HG03095 (cell line): ENCODE measurements around the gene SLC16A12.
"Not testable (repeated sequence)": the region's sequence is repeated elsewhere in the genome, so short reads cannot be mapped to it uniquely, and the experiment has no call there.

Experiments
- ATAC-seq: cut with Tn5 transposase; IDR thresholded peaks from one replicate; pipeline ENCODE4 v1.9.1; 2021; ENCODE audit warnings: moderate library complexity; ENCODE audit not compliant: unreplicated experiment

The SLC16A12 gene

DNA sequence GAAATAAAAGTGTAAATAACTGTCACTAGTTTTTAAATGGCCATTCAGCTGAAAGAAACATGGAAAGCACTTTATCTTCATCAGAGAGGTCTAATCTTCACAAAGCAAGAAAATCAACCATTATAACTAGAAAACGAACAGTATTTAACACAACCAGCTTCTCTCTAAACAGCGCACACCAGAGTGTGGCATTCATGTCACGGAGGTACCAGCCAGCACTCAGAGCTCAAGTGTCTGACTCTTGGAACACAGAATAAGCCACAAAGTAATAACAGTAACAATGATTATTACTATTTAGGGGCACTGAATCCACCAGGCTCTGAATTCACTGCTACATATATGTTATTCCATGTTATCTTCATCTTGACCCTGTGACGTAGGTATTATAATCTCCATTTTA lies 60.9 kb downstream of the SLC16A12 start:
- ATAC-seq: no peak

DNA sequence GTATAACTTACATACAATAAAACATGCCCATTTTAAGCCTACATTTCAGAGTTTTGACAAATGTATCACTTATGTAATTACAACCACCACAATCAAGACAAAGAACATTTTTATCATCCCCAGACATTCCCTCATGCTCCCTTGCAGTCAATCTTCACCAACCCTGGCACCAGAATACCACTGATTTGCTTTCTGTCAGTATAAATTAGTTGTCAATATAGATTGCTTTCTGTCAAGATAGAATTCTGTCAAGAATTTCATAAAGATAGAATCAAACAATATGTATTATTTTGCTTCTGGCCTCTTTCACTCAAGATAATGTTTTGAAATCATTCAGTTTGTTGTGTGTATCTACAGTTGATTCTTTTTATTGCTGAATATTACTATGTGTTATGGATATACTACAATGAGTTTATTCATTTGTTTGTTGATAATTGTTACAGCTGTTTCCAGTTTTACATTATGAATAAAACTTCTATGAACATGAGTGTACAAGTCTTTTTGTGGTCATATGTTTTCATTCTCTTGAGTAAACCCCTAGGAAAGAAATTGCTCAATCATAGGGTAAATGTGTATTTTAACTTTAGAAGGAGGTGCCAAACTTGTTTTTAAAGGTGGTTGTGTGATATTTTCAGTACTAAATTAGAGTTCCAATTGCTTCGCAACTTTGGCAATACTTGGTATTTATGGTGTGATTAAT lies 64.1 kb downstream of the SLC16A12 start:
- no peak for ATAC-seq

DNA sequence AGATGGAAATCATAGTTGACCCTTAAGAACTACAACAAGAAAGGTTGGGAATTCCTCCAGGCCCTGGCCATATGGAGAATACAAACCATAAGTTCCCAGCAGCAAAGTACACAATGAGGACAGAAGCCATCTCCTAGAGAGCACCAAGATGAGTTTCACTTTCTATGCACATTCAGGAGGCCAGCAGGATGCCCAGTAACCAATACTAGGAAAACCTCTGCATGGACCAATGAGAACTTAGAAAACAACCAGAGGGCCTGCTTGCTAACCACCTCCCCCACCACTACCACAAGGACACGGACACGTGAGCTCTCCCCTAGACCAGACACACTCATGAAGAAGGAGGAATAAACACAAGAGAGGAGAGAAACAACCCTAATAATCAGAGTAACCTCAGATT lies 64.8 kb downstream of the SLC16A12 start:
- ATAC-seq: no peak

DNA sequence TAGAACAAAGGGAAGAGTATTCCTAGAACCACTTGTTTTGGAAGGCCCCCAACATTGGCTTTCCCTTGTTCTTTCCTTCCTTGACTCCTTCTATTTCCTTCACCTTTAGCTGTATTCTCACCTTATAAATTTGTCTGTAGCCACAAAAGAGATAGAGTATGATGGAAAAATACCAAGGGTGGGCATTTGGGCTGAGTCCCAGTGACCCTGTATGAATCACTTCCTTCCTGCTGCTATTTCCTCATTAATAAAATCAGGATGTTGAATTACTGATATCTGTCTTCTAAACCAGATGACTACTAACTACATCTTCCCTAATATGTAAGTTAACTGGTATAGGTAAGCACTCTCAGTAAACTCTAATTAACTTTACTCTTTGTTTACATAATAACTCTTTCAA lies 65.9 kb downstream of the SLC16A12 start:
- ATAC-seq: no peak

DNA sequence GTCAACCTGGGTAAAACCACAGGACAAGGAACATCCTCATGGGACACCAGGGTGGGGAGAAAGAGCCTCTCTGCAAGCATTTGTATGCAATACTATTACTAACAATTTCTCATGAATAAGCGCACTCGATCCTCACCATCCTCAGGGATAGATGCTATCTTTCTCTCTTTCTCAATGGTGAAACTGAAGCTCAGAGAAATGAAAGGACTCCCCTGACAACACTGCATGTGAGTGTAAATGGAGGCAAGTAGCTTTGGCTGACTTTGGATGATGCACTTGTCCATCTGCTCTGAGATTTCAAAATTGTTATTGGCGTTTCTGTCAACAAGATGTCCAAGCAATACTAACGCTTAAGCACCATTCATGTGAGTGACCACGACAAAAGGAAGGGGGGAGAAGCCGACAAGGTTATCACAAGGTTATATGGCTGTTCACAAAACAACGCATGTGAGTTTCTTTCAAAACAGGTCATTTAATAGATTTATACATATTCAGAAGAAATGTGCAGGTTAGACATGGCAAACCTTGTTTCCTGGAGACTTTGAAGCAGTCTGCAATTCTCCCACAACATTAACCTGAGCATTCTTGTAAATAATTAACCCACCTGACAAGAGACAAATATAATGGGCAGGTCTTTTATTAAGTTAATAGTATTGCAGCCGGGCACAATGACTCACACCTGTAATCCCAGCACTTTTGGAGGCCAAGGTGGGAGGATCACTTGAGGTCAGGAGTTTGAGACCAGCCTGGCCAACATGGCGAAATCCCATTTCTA lies 67.0 kb downstream of the SLC16A12 start:
- ATAC-seq: no peak

DNA sequence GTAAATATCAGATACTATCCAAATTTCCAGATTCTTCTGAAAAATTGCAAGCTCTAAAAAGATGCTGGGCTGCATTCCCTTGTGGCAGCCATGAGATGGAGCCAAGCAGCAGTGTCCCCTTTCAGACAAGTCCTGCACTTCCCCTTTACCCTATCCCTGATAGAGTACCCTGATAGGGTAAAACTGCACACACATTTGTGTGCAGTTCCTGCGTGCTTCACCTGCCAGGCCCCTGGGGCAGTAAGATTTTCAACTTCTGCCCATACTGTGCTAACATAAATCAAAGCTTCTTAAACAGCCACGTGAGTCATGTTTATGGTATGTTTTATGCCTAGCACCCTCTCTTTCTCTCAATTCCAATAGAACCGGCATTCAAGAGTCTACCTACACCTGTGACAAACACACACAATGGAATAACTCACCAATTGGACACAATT lies 68.8 kb downstream of the SLC16A12 start:
- no peak for ATAC-seq

DNA sequence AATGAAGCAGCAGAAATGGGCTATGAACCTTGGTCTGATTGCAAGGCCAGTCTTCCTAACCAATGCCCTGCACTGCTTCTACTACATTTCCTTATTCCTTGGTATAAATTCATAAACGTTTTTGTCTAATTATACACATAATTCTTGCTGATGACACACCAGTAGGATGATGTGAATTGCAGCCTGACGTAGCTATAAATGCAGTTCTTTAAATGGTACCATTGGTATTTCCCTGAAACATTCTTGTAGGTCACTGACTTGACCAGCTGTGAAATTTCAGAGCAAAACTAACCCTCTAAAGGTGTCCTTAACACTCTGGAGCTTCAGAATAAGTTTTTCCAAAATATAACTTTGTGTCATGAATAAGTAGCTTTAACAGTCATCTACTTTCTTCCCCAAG lies 70.2 kb downstream of the SLC16A12 start:
- ATAC-seq: no peak

DNA sequence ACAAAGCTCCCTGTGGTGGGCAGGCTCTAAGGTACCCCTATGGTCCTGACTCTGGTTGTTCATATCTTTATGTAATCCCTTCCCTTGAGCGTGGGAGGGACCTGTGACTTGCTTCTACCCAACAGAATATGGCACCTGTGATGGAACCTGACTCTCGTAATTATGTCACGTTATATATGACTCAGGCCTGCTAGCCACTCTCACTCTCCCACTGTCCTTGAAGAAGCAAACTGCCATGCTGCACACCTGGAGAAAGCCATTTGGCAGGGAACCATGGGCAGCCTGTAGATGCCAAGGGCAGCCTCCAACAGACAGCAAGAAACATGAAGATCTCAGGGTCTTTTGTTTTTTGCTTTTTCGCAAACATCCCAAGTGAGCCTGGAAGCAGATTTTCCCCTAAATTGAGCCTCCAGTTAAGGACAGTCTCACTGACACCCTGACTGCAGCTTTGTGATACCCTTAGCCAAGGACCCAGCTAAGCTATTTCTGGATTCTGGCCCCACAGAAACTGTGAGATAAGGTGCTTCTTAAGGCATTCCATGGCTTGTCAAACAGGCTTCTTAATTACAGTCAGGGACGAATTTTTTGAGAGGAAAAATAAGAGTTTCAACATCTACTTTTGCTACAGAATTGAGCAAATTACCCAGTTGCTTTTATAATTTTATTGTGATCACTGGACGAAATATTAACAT lies 71.4 kb downstream of the SLC16A12 start:
- ATAC-seq: no peak

DNA sequence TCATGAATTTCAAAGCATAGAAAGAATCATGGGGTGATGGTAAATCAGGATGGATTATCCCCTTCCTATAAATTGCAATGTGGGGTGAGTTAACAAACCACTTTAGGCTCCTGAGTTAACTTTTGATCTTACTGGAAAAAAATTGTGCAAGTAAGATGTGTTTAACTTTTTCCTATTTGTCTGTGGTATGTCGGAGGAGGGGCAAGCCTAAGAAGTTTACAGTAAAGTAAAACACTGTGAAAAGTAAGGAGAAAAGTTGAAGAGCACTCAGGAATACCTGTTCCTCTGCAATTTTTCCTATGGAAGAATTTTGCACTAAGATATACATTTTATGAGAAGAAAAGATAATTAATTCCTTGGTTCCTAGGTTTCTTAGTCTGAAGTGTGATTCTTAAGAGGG lies 76.6 kb downstream of the SLC16A12 start:
- no peak for ATAC-seq

DNA sequence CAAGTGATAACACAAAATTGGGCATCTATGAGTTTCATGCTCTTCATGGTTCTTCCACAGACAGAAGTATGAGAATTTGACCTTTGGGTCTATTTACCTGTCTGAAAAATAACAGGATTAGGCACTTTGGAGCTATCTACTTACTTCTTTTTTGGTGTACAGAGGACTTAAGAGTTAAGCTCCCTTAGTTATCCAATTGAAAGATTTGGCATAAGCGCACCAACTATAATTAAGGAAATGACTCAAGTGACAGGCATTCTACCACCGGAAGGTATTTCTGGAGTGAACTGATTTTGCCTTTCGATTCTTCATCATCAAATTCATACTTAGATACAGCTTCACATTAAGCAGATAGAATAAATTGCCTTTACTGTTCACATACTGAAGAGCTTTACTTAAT lies 77.1 kb downstream of the SLC16A12 start:
- no peak for ATAC-seq

DNA sequence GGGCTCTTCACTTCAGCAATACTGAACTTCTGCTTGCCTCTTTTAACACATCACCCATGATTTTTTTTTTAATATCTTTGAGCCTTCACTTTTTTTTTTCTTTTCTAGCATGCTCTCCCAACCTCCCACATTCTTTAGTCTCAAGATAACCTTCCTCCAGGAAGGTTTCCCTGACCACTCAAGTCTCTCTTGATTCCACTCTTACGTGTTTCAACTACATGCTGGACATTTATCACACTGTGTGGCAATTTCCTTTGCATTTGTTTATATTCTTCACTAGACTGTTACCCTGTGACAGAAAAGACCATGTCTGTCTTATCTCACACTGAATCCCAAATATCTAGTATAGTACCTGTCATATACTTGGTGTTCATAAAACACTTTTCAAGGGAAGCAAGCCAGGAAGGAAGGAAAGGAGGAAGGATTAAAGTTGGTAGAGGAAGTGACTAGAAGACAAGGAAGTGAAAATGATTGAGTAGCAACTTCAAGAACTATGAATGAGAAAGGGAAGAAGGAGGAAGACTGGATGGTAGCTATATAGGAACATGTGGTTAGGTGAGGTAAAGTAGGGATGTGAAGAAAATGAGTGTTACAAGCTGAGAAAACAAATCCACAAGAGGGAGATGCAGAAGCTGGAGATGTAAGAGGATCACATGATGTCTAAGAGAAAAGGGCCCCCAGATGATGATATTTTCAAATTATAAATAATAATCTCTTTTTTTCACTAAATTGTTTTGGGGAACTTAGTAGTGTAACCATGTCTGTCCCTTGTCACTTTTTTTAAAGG lies 80.6 kb downstream of the SLC16A12 start:
- ATAC-seq: no peak

DNA sequence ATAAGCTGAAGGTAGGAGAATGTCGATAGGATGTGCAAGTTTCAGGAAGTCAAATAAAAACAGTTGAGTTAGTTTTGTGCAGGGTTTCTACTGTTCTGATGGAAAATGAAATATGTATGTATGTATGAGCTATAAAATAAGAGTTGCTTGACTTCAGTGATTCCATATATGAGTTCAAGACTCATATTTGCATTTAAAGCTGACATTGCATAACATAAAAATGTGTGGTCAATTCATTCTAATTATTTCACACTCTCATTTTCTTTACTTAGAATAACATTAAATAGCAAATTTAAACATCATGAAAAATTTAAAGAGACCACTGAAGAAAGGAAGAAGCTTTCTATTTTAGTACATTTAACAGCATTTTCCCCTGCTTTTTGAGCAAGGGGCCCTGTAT lies 83.2 kb downstream of the SLC16A12 start:
- ATAC-seq: no peak

DNA sequence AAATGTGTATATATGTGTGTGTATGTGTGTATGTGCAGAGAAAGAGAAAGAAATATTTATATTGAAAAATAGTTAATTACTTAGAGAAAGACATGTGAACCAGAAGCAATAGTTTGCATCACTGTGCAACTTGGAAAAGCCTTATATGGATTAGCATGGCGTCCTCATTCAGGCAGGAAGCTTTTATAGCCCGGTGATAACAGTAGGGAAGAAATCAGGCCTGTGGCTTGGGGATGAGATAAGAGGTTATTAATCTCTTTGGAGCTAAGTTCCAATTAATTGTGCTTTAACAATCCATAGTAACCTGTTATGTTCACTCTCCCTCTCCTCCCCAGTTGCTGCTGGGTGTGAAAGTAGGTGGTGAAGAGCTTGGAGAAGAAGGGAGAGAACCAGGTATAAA lies 84.5 kb downstream of the SLC16A12 start:
- no peak for ATAC-seq

DNA sequence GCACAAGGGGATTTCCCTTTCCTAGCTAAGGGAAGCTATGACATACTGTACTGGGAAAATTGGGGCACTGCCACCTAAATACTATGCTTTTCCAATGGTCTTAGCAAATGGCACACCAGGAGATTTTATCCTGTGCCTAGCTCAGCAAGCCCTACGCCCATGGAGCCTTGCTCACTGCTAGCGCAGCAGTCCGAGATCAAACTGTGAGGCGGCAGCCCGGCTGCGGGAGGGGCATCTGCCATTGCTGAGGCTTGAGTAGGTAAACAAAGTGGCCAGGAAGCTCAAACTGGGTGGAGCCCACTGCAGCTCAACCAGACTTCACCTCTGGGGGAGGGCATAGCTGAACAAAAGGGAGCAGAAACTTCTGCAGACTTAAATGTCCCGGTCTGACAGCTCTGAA lies 90.6 kb downstream of the SLC16A12 start:
- ATAC-seq: not testable (repeated sequence)

DNA sequence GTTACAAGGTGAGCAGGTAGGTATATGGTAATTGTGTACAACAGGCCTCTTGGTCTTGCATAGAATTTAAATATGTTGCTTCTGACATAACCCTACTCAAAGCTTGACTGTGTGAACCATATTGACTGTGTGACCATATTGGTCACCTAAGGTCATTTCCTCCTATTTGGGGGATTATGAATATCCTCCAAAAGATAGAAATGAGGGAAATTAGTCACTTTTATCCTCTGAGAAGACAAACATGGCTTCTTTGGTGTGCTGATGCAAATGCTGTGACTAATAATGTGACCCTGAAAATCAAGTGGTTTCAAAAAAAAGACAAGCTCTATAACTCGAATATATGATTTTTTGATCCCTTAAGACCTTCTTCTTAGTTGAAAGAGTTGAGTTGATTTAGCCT lies 93.1 kb downstream of the SLC16A12 start:
- no peak for ATAC-seq

DNA sequence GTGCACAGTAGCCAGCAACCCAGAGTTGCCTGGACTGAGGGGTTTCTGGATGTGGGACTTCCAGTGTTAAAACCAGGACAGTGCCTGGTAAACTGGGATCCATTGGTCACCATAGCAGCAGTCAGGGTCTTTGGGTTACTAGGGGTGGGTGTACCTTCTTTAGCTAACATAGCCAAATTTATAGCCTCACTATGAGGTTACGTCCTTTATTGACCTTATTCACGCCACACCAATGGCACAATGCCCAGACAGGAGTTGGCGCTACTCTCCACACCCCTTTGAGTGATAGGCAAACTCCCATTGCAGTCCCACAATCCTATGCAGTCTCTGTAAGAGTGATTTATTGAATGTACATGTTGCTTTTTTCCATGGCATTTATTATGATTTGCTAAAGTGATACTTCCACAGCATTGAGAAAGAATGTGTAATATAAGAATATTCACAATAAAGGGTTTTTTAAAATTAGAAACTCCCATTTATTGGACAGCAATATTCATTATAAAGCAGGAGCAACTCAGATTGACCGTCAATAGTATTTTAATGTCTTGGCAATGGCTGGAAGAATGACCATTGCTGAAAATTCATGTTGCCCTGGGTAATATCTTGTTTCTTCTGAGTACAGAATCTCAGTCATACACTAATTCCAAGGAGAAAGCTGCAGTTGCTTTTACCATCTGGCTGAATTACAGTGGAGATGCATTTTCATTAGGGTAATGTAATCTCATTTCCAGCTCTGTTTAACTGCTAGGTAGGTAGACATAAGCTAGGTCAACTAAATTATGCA lies 95.0 kb downstream of the SLC16A12 start:
- ATAC-seq: no peak

DNA sequence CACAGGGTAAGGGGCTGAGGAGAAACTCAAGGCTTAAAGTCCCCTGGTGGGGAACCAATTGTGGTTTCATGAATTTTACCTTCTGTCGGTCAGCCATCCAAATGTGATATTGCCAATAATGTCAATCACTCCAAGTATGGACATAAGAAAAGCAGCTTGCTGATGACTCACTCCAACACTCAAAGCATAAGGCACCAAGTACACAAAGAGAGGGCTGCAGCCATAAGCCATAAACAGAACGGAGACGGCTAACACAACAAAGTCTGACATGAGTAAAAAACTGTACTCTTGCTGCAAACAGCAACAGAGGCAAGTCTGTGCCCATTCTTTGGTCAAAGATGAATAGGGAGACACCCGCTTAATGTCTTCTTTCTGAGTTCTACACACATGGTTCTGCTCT lies 96.9 kb downstream of the SLC16A12 start:
- ATAC-seq: no peak

DNA sequence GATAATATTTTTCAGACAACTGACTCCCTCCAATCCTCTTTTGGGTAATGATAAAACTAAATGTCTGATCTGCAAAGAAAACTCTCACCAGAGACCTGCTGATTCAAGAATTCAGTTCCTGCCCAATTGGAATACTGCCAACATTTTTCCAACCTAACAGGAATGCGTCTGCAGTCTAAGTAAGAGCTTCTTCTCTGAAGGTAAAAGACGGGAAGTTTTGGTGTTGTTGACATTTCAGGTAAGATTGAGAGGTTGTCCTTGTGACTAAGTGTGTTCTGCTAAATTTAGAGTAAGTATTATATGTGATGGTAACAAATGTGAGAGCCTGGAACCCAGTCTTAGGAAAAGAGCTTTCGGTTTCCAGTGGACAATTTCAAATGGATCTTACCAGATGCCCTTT lies 103.4 kb downstream of the SLC16A12 start:
- ATAC-seq: no peak

DNA sequence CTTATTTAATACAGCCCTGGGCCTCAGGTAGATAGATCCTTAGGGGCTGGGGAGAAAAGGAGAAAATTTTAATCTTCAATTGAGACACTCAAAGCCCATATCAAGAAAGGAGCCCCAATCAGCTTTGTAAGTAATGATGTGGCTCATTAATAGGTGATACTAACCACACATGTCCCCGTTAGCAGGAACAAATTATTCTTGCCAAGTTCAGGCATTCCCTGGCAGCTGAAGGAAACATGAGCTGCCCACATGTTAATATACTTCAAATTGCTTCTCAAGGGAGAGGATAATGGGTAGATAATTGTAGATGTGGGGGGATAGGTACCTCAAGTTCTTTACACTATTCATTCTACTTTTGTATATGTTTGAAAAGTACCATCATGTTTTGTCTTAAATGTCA lies 106.5 kb downstream of the SLC16A12 start:
- no peak for ATAC-seq

DNA sequence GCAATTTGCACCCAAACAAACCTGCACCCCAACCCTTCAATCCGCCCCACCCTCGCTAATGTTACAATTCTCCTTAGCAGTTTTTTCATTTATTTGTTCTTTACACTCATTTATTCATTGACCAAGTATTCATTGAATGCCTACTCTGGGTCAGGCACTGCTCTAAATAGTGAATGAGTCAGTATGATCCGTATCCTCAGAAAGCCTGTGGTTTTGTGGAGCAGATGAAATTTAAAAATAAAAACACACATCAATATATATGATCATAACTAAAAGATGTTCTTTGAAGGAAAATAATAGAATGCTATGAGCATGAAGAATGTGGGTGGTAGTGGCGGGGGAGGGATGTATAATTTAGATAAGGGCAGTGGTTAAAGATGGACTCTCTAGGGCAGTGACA lies 107.8 kb downstream of the SLC16A12 start:
- no peak for ATAC-seq
